ENCODE measurements around the gene CCDC146.
"Not testable (repeated sequence)": the region's sequence is repeated elsewhere in the genome, so short reads cannot be mapped to it uniquely, and the experiment has no call there.

Gene CCDC146

GRCh38 chr7:77202481-77202976 lies 80.1 kb downstream of the CCDC146 start:
- no peak for FAIRE-seq

- FAIRE-seq, result no peak
These were observed 83.3 kb downstream of the CCDC146 start for GRCh38 chr7:77205706-77206105.

- FAIRE-seq, result no peak
These were observed 86.0 kb downstream of the CCDC146 start for GRCh38 chr7:77208416-77208815.

GRCh38 chr7:77209479-77210139 lies 87.2 kb downstream of the CCDC146 start:
- FAIRE-seq, result no peak

DNA sequence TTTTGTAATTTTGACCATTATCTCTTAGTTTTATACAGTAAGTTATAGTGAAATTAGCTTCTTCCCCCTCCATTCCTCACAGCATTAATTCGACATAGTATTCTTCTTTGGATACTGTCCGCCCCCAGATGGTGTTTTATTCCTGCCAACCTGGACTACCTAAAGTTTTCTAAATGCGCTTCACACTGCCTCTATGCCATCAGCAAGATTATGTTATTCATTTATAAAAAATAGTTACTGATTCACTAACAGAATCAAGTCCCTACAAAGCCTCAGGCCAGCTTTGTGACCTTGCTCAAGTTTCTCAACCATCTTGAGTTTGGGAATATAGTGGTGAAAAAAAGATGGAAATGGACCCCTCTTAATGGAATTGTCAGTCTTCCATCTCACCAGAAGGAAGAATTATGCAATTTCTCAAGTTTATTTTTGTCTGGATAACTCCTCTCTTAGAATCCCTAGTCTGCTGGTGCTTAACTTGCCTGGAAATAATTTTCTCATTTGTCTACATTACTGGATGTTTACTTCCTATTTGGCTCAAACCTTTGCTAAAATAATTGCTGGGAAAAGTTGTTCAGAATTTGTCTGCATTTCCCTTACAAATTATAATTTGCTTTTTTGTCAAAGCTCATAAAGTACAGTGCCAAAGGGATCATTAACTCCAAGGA lies 93.9 kb downstream of the CCDC146 start:
- no peak for FAIRE-seq

- FAIRE-seq, result no peak
These were observed 95.2 kb downstream of the CCDC146 start for GRCh38 chr7:77217474-77218185.

GRCh38 chr7:77219701-77220331 lies 97.4 kb downstream of the CCDC146 start:
- FAIRE-seq, result not testable (repeated sequence)

- FAIRE-seq, result no peak
These were observed 99.7 kb downstream of the CCDC146 start for GRCh38 chr7:77222065-77222464.

DNA sequence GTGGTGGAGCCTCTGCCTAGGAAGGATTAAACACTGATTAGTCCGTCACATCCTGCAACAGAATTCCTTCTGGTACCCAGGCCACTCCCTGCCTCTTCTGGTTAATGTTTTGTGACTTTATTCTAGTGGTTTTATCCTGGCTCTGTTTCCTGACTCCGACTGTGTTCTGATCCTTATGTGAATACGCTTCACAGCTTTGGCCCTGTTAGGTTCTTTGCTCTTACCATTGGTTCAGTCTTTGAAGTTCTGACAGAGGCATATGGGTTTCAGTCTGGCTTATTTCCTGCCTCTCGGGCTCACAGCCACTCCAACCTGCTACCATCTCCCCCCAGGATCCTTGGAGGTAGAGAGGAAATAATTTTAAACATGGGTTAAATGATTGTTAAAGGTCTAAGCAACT lies 100.4 kb downstream of the CCDC146 start:
- FAIRE-seq, result no peak

DNA sequence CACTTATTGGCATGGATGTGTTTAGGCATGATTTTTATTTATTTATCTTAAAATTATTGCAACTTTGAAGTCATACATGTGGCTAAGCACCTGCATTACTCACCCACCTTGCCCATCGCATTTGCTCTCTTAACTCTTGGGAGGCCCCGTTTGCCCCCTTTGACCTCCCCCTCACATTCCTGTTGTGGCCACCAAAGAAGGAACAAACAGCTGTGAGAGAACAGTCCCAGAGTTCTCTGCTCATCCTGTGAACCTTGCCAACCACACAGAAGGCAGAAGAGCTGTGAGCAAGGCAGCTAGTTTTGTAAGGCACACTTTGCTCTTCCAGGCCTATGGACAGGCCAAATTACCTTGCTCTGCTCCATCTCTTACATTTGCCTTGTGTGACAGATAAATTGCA lies 100.8 kb downstream of the CCDC146 start:
- FAIRE-seq, result no peak

GRCh38 chr7:77226357-77226839 lies 104.0 kb downstream of the CCDC146 start:
- no peak for FAIRE-seq

GRCh38 chr7:77228795-77229194 lies 106.4 kb downstream of the CCDC146 start:
- not testable (repeated sequence) for FAIRE-seq

DNA sequence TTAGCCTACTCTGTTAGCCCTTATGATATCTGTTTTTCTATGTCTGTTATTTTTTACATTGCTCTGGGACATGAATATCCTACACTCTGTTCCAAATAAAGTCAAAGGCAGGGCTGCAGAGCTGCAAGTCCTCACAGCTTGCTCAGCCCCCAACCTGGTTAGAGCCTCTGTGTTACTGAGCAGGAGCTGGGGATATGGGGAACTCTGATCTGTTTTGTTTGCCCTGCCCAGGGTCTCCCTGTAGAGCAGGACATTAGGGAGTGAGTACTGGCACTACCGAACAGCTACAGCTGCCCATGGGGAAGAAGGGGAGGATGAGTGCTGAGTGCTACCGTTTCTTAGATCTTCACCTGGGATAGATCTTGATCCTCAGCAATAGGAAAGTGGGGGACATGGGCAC lies 110.1 kb downstream of the CCDC146 start:
- FAIRE-seq, result no peak

DNA sequence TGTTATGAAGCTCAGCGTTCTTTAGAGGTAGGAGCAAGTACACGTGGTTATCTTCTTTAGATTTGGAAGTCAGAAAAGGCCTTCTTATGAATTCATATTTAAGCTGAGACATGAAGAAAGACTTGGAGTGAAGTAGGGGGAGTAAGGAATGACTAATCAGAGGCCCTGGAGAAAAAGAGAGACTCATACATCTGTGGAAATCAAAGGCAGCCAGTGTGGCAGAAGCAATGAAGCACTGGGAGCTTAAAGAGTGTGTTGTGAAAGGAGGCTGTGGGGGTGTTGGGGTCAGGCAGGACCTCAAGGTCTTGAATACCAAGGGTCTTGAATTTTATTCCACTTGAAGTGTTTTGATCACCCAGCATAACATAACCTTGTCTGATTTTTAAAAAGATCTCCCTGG lies 112.9 kb downstream of the CCDC146 start:
- FAIRE-seq, result no peak

DNA sequence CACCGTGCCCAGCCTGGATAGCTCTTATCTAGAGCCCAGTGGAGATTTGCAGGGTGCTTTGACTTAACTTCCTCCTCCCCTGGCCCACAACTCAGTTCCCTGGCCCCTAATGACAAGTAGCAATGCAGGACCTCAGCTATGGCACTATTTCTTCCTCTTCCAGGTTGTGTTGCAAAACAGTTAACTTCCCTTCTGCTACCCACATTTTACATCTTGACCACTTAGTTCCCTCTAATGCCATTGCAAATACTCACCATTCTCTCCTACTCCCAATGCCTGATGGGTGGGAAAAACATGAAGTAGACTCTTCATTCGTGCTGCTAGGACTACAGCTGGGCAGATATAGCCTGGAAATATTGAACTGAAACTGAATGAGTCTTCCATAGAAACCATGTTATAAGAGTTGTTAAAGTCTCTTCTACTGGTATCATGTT lies 116.3 kb downstream of the CCDC146 start:
- no peak for FAIRE-seq

DNA sequence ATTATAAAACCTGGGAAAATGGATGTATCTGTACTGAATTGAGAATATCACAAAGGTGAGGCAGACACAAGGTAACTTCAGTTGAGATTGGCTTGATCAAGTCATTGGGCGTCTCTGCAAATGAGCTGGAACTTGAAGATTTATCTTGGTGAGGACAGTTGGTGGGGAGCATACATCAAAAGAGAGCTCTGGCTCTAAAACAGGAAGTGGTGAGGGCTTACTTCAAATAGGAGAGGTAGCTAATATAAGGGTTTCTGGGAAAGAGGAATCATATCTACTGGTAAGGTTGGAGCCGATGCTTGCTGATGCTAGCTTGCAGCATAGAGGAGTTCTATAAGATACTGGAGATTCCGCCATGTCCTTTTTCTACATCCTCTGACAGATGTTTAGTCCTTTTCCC lies 117.1 kb downstream of the CCDC146 start:
- no peak for FAIRE-seq

GRCh38 chr7:77242068-77242467 lies 119.7 kb downstream of the CCDC146 start:
- no peak for FAIRE-seq

DNA sequence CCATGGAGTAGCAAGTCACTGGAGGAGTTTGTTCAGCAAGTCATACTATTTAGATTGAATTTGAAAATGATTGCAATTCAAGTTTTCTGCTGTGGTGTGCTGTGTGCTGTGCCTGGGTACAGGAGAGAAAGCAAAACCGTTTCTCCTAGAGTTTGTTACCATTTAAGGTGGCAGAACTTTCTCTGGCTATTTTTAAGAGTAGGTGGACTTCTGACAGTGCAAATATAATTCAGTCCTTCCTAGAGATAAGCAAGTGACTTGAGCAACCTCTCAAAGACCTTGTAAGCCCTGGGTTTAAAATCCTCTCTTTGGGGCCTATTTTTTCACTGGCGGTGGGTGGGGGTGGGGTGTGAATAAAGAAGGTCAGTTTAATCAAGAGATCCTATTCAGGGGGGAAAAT lies 120.1 kb downstream of the CCDC146 start:
- FAIRE-seq, result no peak

GRCh38 chr7:77244222-77244934 lies 122.0 kb downstream of the CCDC146 start:
- FAIRE-seq, result no peak

DNA sequence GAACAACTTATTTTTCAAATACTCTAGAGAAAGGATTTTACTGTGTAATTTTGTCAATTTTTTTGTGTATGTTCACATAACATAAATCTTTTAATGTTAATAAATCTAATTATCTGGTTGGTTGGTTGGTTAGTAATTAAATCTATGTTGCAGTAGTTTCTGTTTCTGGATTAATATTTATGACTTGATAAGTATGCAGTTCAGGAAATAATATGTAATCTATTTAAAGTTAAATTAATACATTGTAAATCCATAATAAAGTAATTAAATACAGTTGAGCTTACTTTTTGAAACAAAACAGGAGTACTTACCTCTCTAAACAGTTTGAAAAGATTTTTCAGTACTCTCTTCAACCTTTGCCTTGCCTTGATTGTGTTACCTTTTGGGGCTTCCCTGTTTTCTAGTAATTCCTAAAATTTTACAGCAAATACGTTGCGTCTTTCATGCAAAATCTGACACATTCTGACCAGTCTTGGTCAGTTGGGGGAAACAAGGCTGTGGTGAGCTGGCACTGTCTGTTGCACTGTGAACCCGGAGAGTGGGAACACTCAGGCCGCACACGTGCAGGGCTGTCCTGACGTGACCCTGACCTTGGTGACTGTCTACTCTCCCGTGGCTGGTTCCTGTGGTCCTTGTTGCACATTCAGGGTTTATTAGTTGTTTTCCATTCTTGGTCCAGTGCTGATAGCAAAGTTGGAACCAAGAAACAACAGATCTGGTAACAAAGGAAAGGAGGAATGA lies 122.8 kb downstream of the CCDC146 start:
- no peak for FAIRE-seq

- FAIRE-seq, result no peak
These were observed 123.7 kb downstream of the CCDC146 start for GRCh38 chr7:77246026-77246640.
